ENCODE measurements around the gene MUC5AC.

GRCh38 chr11:1130276-1131032 is 27.3 kb upstream of the MUC5AC start:
- no peak for TF ChIP-seq CTCF (IDR thresholded peaks at IDR 0.05)
- no peak for TF ChIP-seq ZFX (IDR thresholded peaks at IDR 0.05; ENCODE audit: borderline replicate concordance)
